SW 1271 (cell line): ENCODE results near the gene EIF4E1B.
A peak's percentile ranks its signal among the peaks of the same experiment; 100 is the strongest.
"Not testable (repeated sequence)": the region's sequence is repeated elsewhere in the genome, so short reads cannot be mapped to it uniquely, and the experiment has no call there.

ENCODE experiments used
- DNase-seq, 2 experiments: peaks; one replicate each; lab custom pipeline; 2025; lab: John Stamatoyannopoulos, UW

EIF4E1B gene, protein sequence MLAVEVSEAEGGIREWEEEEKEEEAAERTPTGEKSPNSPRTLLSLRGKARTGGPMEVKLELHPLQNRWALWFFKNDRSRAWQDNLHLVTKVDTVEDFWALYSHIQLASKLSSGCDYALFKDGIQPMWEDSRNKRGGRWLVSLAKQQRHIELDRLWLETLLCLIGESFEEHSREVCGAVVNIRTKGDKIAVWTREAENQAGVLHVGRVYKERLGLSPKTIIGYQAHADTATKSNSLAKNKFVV

GRCh38 chr5:176629853-176630680 lies at the start of gene EIF4E1B, which contains the start of gene SNCB:
TSS of gene EIF4E1B (plus strand) at chr5:176630675. CDS start at chr5:176642788, 12,113 bp downstream.
TSS of gene SNCB (minus strand) at chr5:176630534. CDS start at chr5:176629654, 880 bp downstream.
- peak in 1 of 2 experiments; percentile 15 for DNase-seq

GRCh38 chr5:176581361-176581760 lies 49.1 kb upstream of the EIF4E1B start:
- no peak for DNase-seq

DNA sequence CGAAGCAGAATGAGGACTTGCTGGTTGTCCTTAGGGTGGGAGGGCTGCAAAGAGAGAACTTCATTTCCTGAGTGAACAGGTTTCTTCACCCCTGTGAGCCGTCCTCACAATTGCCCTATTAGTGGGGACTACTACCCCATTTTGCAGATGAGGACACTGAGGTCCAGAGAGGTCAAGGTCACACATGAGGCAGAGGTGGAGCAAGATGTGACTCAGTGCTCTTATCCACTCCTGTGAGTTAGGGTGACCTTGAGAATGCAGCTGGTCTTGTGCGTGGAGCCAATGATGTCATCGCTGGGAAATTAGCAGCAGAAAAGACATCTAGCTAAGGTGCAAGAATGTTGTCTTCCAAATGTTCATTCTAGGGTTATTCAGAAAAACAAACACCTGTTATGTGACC lies 47.4 kb upstream of the EIF4E1B start:
- DNase-seq = no peak

GRCh38 chr5:176587398-176587797 lies 43.1 kb upstream of the EIF4E1B start:
- DNase-seq = no peak

DNA sequence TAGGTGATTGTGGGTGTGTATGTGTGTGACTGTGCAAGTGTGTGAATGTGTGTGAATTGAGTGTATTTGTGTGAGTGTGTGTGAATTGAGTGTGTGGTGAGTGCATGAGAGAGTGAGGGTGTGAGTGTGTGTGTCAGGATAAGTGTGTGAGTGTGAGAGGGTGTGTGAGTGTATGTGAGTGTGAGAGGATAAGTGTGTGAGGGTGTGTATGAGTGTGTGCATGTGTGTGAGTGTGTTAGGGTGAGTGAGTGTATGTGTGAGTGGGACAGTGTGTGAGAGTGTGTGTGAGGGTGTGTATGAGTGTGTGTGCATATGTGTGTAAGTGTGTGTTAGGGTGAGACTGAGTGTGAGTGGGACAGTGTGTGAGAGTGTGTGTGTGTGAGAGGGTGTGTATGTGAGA lies 42.2 kb upstream of the EIF4E1B start:
- no peak for DNase-seq

DNA sequence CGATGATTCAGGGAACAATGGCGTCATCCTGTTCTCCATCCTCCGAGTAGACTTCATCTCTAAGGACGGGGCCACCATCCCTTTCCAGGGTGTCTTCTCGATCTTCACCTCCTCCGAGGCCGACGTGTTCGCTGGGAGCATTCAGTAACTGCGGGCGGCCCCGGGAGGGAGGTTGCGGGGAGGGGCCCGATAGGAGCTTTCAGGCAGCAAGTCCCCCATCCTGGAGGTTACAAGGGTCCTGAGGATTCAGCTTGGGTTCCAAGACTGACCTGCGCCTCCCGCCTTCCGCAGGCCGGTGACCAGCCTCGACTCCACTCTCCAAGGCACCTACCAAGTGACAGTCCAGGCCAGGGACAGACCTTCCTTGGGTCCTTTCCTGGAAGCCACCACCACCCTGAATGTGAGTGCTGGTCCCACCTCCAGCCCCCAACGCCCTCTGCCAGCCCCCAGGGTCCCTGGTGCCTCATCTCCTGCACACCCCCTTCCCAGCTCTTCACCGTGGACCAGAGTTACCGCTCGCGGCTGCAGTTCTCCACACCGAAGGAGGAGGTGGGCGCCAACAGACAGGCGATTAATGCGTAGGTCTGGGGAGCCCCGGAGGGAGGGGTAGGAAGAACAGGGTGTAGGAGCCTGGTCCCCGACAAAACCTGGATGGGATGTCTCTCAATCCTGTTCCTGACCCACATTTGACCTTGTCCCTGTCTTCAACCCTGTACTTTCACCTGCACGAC lies 41.3 kb upstream of the EIF4E1B start:
- no peak for DNase-seq

GRCh38 chr5:176590035-176590717 lies 40.3 kb upstream of the EIF4E1B start:
- DNase-seq = no peak

GRCh38 chr5:176591667-176592066 lies 38.8 kb upstream of the EIF4E1B start:
- not testable (repeated sequence) for DNase-seq

DNA sequence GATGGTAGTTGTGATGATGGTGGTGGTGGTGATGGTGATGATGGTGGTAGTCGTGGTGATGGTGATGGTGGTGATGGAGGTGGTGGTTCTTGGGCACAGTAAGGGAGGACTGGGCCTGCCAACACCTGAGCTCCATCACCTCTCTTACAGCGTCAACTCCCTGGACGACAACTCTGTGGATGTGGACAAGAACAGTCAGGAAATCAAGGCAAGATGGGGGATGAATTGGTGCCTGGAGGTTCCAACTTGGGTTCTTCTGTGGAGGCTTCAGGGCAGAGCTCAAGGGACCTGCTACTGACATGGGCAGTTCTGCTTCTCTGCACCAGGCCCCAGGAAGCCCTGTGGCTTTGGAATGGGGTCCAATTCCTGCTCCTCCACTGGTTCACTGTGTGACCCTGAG lies 37.9 kb upstream of the EIF4E1B start:
- DNase-seq = no peak

- no peak for DNase-seq
Observed at GRCh38 chr5:176593273-176593869, 37.1 kb upstream of the EIF4E1B start.

DNA sequence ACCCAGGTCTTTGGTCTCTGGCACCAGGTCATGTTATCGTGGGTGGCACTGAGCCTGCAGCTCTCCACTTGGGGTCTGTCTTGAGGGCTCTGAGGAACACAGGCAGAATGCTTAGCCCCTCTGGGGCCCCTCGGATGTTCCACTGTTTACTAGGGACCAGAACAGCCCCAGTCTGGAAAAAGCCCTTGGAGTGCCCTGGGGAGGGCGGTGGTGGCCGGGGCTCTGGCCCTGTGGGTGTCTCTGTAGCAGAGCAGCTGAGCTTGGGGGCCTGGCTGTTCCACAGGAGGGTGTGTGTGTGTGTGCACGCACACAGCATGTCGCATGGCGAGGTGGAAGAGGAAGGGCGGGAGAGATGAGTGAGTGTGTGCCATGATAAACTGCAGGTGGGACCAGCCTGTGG lies 35.9 kb upstream of the EIF4E1B start:
- DNase-seq = no peak

DNA sequence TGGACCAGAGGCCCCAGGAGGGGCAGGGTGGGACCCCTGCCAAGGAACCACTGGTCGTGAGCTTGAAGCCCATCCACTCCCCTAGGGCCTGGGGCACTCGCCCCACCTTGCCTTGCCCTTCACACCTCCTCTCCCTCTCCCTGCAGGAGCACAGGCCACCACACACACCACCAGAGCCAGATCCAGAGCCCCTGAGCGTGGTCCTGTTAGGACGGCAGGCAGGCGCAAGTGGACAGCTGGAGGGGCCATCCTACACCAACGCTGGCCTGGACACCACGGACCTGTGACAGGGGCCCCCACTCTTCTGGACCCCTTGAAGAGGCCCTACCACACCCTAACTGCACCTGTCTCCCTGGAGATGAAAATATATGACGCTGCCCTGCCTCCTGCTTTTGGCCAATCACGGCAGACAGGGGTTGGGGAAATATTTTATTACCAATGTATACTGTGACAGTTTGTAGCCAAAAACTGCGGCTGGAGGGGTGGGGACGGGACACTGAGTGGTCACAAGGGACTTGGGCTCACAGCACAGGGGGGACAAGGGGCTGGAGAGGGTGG lies 35.0 kb upstream of the EIF4E1B start:
- DNase-seq = no peak

DNA sequence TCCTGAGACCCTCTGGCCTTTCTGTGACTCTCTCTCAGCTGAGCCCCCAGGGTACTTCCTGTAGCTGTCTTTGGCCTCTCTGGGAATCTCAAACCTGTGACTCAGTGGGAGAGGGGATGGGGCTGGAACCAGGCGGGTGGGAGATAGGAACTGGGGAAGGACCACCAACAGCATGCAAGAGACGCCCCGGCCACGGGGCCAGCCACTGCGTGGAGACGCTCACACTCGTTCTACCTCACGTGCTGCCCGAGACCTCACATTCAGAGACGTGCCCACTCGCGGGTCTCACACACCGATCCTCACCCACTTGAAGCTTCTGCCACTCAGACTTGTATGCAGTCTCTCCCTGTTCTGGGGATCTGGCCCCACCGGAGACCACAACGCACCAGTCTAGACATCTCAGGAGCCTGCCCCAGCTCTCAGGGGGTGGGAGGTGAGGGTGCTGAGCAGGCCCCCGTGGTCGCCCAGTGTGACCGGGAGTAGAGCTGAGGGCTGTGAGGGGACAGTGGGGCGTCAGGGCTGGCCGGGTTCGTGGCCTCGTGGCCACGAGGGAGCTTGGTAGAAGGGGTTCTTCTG lies 34.3 kb upstream of the EIF4E1B start:
- no peak for DNase-seq

- DNase-seq = no peak
Observed at GRCh38 chr5:176596689-176597416, 33.6 kb upstream of the EIF4E1B start.

DNA sequence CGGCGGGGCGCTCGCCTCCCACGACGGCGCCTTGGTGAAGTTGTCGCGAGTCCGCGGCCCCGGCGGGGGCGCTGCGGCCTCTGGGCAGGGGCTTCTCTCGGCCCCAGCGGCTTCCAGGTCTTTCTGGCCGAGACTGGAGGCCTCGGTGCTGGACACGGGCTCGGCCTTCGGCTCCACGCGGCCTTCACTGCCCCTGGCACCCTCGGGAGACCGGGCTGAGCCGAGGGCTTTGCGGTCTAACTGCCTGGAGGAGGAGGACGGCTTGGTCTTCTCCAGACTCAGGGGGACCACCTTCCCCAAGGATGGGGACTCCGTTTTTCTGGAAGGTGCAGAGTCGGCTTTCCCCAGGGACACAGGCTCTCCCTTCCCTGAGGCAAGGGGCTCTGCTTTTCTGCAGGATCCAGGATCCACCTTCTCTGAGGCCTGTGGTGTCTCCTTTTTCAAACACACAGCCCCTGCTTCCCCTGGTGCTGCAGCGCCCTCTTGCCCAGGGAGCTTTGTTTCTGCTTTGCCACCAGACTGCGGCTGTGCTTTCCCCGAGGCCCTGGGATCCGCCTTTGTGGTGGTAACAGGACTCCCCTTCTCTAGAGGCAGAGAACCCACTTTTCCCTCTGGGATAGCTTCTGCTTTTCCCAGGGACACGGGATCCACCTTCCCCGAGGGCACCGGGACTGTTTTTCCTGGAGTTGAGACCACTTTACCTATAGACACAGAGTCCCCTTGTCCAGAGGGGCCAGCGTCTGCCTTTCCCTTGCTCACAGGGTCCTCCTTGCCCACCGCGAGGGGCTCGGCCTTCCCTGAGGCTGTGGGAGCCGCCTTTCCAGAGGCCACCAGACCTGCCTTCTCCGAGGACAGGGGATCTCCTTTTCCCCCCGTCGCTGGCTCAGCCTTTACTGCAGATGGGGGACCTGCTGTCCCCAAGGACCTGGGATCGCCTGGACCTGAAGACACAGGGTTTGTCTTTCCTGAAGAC lies 32.8 kb upstream of the EIF4E1B start:
- no peak for DNase-seq

DNA sequence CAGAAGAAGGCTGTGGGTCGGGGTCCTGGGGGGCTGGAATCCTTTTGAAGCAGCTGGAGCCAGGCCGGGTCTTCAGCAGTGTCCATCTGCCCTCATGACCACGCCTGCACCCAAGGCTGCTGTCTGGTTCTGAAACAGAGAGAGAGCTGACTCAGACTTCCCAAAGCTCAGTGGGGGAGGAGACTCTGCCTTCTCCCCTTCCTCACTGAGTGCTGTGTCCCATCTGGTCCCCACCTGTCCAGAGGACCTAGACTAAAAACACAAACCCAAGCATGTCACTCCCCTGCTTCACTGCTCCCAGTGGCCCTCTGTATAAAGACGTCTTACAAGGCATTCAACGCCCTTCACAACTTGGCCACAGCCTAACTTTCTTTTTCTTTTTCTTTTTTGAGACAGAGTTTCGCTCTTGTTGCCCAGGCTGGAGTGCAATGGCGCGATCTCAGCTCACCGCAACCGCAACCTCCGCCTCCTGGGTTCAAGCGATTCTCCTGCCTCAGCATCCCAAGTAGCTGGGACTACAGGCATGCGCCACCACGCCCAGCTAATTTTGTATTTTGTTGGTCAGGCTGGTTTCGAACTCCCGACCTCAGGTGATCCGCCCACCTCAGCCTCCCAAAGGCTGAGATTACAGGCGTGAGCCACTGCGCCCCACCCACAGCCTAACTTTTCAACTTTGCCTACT lies 30.6 kb upstream of the EIF4E1B start:
- DNase-seq = not testable (repeated sequence)

DNA sequence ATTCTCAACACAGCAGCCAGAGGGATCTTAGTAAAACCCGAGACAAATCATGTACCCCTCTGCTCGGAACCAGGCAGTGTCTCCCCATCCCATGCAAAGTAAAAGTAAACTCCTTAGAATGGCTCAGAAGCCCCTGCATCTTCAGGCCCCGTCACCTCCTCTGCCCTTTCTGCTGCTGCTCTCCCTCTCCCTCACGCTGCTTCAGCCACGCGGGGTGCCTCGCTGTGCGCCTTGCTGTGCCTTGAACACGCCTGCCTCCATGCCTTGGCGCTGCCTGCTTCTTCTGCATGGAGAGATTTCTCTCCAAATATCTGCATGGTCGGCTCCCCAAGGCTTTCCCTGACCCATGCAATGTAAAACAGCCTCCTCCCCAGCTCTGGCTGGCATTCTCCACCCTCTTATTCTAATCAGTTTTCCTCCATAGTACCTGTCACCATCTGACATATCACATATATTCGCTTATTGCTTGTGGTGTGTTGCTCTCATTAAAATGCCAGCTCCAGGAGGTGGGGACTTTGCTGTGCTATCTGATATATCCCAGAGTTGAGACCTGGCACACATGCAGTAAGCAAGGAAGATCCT lies 28.5 kb upstream of the EIF4E1B start:
- no peak for DNase-seq

DNA sequence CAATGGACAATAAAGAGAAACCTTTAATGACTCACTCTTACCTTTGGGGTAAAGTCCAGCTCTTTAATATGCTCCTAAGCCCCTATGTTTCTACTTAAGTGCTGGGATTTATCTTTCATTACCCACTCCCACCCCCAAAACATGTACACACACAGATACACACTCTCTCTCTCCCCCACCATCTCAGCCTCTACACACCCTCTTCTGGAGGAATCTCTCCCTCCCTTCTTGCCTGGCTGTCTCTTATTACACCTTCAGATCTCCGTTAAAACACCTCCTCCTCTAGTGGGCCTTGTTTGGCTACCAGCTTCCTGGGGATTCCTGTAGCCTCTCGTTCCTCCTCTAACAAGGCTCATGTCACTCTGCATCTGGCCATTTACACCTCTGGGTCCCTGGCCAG lies 27.4 kb upstream of the EIF4E1B start:
- DNase-seq = no peak
